ENCODE data around the gene FBXL12. TPM values are rescaled to one million over a fixed set of nuclear protein-coding genes. Genes with fewer than 3 reads are reported as not detected.
"Not testable (repeated sequence)": the region's sequence is repeated elsewhere in the genome, so short reads cannot be mapped to it uniquely, and the experiment has no call there.

The FBXL12 gene
- total RNA-seq, 1 donor from 2014 or later = 23.0 TPM

DNA sequence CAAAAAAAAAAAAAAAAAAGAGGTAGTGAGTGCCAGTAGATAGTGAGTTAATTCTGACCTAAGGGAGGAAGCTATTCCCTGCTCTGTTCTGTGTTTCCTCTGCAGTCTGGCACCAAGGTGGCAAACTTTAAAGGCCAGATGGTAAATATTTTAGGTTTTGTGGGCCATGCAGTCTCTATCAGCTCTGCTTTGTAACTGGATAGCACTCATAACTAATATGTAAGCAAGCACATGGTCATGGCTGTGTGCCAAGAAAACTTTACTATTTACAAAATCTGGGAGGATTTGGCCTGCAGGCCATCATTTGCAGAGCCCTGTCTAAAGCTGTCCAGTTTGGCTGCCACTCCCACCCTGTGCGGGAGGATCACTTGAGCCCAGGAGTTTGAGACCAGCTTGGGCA is 20.5 kb upstream of the FBXL12 start:
- DNase-seq (ENCODE audit: low spot score) = no peak

DNA sequence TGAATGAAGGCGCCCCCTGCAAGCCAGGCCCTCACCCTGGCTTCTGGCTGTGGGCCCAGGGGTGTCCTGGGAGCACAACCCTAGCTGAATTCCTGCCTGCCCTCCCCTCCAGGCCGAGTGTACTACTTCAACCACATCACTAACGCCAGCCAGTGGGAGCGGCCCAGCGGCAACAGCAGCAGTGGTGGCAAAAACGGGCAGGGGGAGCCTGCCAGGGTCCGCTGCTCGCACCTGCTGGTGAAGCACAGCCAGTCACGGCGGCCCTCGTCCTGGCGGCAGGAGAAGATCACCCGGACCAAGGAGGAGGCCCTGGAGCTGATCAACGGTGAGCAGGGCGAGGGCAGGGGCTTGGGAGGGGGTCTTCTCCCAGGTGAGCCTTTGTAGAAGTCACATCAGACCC is 19.4 kb upstream of the FBXL12 start:
- DNase-seq (ENCODE audit: low spot score) = no peak

DNA sequence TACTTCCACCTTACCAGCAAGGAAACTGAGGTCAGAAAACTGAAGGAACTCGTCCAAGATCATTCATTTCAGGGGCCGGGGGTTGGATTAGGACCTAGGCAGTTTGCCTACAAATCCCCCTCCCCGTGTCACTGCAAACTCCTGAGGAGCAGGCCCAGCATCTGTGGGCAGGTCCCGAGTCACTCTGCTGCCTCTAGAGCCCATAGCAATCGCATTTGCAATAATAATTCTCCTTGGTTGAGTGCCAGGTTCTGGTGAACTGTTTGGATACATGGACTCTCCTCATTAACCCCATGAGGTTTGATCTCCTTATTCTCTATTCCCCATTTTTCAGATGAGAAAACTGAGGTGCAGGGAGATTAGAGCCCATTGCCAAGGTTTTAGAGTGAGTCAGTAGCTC is 17.1 kb upstream of the FBXL12 start:
- no peak for DNase-seq (ENCODE audit: low spot score)

DNA sequence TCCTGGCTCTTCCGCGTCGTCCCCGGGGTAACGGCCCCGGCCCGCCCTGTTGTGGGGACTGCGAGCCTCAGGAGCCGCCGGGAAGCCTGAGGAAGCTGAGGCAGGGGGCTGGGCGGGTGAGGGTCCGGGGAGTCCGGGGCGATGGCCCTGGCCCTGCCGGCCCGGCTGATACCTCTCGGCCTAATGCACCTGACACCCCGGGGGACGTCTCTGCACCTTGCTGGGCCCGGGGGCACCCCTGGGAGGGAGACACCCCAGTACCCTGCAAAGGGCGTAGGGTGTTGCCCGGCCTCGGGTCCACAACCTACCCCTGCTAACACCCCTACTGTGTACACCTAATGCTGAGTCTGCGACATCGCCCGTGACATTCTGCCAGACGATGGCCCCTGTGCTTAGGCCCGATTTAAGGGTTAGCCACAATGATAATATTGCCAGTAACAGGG is 16.6 kb upstream of the FBXL12 start:
- DNase-seq (ENCODE audit: low spot score) = no peak

DNA sequence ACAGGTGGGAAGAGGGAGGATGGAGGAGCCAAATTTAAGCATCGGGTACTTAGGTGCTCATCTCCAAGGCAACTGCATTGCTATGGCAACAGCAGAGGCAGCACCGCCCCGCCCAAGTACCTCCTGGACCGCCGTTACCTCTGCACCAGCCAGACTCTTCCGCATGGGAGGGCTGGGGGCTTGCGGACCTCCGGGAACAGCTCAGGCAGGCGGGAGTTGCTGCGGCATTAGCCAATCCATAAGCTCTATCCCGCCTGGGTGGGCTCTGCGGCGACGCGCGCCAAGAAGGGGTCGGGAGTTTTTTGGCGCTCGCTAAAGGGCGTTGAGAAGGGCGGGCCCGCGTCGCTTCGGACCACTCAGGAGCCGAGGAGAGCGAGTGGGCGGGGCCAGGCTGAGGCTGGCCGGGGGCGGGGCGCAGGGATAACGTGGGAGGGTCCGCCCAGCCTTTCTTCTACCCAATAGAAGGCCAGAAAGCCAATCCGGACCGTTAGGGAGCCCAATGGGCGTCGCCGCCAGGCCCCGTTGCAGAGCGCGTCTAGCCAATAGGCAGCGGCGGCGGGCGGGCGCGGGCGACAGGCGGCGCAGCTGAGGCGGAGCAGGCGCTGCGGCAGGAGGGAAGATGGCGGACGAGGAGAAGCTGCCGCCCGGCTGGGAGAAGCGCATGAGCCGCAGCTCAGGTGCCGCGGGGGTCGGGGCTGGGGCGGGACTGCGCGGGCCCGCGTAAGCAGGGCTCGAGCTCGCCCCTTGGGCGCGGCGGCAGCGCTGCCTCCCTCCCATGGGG is 16.0 kb upstream of the FBXL12 start, which contains the start of gene PIN1:
TSS of gene PIN1 (plus strand) at position 593 of the 781 bp plus-strand sequence. CDS start at position 620, 27 bp downstream.
- peak; percentile 99 for DNase-seq (ENCODE audit: low spot score)

DNA sequence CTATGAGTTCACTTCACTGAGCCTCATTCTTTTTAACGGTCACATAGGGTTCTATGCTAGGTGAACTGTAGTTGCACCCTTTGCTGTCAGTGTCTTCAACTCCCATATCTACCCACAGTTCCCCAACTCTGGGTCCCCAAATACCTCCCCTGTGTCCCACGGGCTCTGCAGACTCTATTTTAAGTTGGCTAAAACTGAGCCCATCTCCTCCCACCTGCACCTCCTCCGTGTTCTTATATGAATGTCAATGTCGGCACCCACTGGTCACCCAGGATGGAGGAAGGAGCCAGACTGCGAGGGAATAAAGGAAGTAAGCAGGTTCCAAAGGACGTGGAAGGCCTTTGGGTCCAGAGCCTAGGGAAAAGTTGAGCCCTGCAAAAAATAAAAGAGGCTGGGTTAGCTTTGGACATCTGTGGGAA is 15.4 kb upstream of the FBXL12 start:
- DNase-seq (ENCODE audit: low spot score) = no peak

DNA sequence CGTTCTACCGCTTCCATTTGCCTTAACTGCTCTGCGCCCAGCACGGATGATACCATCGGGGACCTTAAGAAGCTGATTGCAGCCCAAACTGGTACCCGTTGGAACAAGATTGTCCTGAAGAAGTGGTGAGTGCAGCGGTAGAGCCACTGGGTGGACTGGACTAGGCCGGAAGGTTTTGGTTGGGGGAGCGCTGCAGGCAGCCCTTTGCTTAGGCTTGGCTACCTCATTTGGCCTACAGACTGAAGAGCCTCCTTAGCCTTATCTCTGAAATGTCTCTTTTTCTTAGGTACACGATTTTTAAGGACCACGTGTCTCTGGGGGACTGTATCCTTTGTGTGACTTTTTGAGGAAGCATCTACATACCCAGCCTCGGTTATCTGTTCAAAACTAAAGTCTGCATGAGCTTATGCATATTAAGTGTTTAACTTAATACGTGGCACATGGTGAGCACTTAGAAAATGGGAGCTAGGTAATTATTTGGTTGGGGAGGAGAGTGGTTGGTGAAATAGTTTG is 9.7 kb upstream of the FBXL12 start:
- DNase-seq (ENCODE audit: low spot score) = no peak

DNA sequence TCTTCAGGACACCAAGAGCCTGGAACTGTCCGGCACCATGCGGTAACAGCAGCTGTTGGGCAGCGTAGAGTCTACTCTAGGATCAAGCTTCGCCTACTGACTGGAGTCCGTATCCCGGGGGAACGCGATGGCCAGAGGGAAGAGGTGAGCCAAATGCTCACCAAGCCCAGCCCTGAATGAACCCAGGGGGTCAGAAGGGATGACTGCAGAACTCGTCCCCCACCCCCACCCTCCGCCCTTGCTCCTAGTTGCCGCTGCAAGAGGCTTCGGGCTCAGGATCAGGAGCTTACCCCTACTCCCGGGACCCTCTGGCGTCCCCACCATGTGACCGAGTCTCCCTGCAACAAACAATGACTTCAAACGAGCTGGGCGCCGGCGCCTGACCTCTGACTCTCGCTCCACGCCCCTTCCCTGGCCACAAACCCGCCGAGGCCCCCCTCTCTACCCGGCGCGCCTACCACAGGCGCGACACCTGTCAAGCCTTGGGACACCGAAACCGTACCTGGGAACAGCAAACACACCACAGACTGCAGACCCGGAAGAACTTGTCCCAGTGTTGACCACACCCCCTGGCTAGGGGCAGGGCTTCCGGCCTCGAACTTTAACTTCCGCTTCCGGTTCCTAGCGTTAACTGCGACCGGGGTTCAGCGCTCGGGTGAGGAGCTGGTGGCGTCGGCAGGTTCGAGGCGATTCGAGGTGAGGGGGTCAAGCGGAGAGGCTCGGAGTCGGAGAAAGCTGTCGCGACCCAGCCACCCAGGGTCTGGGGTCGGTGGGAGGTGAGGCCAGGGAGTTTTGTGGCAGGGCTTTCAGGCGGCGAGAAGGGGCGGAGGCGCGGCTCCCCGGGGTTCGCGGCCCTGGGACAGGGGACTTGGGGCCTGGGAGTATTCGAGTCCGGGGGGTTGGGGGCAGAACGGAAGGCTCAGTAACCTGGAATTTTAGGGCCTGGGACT is 8.7 kb upstream of the FBXL12 start, which contains the start of gene UBL5:
TSS of gene UBL5 (plus strand) at position 630 of the 950 bp plus-strand sequence. CDS start 420 bp downstream, outside the sequence.
- peak; percentile 94 for DNase-seq (ENCODE audit: low spot score)

DNA sequence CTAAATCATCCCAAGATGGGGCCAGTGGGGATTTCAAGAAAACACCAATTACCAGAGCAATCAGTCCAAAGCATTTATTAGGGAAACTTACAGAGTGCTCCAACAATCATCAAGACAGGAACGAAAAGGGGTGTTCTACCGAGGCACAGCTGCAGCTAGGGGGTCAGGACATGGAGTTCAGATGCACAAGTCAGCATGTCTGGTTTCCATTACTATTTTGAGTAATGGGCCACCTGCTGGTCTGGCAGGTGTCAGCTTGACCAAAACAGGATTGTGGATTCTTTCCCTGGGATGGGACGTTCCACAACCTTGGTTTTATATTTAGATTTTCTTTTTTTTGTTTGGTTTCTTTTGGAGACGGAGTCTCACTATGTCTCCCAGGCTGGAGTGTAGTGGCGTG is 4.9 kb upstream of the FBXL12 start:
- no peak for DNase-seq (ENCODE audit: low spot score)

DNA sequence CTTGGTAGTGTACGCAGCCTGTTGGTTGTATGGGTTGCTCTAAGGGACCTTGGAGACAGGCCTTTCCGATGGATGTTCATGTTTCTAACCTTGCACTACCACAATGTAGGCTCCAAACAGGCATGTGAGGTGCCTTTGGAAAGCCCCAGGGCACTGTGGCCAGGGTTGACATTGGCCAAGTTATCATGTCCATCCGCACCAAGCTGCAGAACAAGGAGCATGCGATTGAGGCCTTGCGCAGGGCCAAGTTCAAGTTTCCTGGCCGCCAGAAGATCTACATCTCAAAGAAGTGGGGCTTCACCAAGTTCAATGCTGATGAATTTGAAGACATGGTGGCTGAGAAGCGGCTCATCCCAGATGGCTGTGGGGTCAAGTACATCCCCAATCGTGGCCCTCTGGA is 1.2 kb upstream of the FBXL12 start:
- not testable (repeated sequence) for DNase-seq (ENCODE audit: low spot score)

DNA sequence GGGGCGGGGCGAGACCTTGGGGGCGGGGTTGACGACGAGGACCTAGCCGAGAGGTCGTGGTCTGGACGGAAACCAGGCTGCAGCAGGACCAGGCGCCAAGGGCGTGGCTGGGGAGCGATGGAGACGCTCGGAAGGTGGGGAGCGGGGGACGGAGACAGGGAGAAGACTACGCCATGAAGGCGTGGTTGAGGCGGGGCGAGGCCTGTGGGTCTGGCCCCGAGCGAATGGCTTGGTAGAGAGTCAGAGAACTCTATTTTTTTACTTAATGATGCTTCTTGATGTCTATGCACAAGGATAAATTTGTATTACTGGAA is 674 bp upstream of the FBXL12 start:
- no peak for DNase-seq (ENCODE audit: low spot score)

DNA sequence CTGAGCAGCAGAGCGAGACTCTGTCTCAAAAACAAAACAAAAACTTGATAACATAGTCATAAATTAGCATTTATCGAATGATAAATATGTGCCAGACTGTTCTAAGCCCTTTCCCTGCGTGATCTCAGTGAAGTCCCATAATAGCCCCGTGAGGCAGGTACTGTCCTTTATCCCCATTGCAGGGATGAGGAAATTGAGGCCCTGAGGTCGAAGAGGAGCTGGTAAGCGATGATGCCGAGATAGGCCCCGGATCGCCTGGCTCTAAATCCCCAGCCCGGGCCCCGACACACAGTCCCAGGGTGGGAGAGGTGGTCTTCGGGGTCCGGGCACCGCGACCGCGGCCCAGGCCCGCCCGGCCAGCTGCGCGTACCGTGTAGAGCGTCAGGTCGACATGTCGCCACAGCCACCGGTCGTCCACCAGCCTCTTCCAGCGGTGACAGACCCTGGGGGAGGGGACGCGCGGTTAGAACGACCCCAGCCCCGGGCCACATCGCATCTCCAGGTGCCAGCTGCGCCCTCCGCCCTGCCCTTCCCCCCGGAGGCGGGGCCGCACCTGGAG is 625 bp downstream of the FBXL12 start:
- no peak for DNase-seq (ENCODE audit: low spot score)

DNA sequence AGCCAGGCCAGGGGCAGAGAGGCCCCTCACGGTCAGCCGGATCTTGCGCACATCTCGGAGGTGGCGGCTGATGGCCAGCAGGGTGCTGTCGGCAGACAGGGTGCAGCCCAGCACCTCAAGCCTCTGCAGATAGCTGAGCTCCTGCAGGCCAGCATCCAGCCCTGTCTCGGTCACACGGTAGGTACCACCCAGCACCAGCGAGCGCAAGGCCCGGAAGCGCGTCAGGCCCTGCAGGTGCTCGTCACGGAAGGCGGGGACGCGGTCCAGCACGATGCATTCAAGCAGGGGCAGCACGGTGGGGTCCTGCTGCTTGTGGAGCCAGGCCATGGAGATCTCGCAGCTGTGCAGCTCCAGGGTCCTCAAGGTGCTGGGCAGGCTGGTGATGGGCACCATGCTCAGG is 7.7 kb downstream of the FBXL12 start:
- no peak for DNase-seq (ENCODE audit: low spot score)

DNA sequence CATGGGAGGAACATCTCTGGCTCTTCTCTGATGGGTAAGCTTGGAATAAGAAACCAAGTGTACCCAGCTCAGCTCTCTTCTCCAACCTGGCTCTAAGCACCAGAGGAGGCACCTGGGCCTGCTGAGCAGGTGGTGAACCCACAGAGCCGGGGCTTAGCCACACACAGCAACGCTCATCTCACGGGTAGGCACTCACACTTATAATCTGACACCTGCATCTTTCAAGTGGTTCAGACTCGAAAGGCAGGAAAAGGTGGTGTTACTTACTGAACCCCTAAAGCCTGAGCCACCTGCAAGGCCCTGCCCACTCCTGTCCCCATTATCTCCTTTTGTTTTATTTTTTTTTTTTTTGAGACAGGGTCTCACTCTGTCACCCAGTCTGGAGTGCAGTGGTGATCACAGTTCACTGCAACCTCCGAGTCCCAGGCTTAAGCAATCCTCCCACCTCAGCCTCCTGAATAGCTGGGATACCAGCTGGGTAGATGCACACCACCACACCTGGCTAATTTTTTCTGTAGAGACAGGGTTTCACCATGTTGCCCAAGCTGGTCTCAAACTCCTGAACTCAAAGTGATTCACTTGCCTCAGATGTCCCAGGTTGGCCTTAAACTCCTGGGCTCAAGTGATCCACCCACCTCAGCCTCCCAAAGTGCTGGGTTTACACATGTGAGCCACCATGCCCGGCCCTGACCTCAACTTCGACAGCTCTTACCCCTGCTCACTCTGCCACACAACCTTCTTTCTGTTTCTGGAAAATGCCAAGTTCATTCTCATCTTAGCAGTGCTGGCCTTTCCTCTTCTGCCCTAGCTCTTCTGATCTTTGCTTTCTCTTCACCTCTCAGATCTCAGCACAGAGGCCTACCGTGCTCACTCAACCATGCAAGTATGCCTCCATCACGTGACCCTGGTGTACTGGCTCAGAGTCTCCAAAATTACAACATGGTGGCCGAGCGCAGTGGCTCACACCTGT is 9.7 kb downstream of the FBXL12 start:
- no peak for DNase-seq (ENCODE audit: low spot score)

DNA sequence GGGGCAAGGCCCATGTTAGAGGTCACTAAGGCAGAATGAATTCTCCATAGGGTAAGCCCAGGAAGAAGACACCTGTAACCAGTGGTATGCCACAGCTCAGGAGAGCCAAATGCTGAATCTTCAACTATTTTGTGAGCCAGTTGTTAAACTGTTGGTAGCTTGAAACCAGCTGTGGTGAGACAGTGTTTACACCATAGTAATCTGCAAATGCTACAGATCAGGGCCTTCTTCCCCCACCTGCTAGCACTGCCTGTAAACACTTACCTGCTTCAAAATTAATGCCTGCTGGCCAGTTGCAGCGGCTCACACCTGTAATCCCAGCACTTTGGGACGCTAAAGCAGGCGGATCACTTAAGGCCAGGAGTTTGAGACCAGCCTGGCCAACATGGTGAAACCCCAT is 12.1 kb downstream of the FBXL12 start:
- DNase-seq (ENCODE audit: low spot score) = no peak

DNA sequence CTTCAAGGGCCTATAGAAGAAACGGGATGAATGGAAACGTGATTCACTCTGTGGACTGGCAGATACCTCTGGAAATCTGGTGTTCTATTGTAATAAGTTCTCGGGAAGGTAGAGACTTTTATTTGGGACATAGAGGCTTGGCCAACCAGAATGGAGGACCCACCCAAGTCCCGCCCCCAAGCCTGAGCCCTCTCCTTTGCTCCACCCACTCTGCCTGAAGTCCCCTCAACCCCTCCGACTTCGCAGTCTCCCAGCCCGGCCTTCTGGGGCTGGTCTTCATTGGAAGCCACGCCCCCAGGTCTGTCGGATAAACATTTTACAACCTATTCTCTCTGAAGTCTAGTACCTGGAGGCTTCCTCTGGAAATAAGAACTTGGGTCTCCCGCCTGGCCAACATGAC is 16.9 kb downstream of the FBXL12 start:
- DNase-seq (ENCODE audit: low spot score) = no peak

DNA sequence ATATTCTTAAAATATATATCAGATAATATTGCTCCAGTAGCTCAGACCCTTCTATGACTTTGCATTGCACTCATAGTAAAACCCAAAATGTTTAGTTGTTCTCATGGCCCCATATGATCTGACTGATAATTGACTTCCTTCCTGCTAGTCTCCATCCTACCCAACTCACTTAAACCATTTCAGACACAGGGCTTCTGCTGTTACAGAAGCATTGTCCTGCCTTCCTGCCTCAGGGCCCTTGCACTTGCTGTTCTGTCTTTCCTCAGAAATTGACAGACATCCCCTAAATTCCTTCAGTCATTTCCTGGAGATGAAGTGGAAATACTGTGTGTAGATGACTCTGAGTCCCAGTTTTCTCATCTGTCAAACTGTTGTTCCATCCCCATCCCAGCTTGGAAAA is 19.7 kb downstream of the FBXL12 start:
- DNase-seq (ENCODE audit: low spot score) = no peak

DNA sequence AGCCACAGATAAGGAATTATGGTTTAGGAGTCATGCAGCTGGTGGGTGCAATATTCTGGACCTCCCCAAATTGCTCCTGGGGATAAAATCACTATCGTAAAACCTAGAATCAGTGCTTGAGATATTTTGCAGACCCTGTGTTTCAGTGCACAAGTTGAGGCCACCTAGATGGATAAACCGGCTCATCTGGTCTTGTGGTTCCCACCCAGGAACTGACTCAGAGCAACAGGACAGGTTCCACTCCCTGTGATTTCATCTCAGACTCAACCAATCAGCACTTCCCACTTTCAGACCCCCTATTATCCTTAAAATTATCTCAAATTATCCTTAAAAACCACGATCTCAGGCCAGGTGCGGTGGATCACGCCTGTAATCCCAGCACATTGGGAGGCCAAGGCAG is 21.0 kb downstream of the FBXL12 start:
- no peak for DNase-seq (ENCODE audit: low spot score)

DNA sequence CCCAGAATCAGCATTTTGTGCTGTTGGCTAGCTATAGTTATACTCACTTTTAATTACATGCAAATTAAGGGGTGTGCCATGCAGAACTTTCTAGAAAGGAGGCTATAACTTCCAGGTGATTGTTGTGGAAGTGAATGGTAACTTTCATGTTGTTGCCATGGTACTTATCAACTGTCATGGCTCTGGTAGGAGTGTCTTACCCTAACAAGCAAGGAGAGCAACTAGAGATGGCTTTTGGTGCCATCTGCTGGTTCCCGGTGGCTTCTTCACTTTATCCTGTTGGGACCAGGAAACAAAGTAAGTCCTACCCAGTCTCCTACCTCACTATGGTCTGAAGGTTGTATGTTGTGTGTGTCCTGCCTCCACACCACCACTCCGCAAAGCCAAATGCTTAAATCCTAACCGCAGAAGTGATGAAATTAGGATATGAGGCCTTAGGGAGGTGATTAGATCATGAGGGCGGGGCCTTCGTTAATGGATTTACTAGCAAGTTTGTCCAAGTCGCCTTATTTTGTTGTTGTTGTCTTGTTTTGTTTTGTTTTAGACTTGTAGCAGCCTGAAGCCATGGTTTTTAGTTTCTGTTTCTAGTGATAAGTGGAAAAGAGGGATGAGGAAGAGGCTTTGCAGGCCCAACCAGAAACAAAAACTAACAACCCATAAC is 22.6 kb downstream of the FBXL12 start:
- no peak for DNase-seq (ENCODE audit: low spot score)

DNA sequence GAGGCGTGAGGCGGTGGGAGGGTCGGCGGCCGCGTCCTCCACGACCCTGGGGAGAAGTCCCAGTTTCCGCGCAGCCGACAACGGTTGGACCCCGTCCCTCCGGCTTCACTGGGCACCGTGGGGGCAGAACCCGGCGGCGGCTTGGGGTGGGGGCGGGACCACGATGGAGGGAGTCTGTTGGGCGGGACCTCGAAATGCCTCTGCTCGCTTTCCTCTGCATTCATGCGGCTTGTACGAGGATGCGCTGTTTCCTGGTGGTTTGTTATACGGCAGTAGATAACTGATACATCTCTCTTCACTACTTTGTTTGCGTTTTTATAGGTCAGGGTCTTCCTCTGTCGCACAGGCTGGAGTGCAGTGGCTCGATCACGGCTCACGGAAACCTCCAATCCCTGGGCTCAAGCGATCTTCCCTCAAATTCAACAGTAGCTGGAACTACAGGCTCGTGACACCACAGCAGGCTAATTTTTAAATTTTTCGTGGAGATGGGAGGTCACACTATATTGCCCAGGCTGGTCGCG is 25.7 kb downstream of the FBXL12 start:
- peak; percentile 91 for DNase-seq (ENCODE audit: low spot score)

Data from mesenteric fat pad (tissue), 1 donor.